GM18868 (cell line): ENCODE measurements around the gene ATP9B.
"Not testable (repeated sequence)": the region's sequence is repeated elsewhere in the genome, so short reads cannot be mapped to it uniquely, and the experiment has no call there.

ENCODE experiments used
- ATAC-seq: cut with Tn5 transposase; IDR thresholded peaks from one replicate; pipeline ENCODE4 v1.9.1; 2021; ENCODE audit warnings: mild to moderate bottlenecking, moderate library complexity; ENCODE audit not compliant: unreplicated experiment

ATP9B gene

DNA sequence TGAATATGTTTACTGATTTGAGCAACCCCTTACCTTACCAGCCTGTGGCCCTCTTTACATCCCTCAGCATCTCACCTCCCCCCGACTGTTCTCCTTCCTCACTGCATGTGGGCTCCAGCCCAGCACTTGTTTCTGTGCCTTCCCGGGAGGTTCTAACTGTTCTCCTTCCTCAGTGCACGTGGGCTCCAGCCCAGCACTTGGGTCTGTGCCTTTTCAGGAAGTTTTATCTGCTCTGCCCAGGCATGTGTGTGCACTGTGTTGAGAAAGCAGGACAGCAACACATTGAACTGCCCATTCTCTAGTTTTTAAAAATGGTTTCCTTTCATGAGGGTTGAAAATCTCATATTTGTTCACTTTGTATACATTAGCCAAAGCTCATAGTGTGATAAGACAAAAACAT is 158.4 kb downstream of the ATP9B start:
- ATAC-seq = no peak

DNA sequence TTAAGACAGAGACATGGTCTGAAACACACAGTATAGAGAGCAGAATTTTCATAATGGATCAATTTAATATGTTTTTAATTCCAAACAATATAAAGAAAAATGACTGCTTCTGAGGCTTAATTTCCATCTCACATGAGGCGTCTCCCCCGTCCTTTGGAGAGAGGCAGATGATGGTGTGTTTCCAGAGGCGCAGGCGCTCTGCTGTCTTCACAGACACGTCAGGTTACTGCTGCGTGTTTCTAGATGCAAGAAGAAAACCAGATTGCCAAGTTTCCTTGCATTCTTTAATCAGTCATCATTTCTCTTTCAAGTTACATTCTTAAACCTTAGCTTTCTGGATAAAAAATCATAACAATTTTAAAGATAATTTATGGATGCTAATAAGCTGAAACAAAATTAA is 160.2 kb downstream of the ATP9B start:
- ATAC-seq = no peak

DNA sequence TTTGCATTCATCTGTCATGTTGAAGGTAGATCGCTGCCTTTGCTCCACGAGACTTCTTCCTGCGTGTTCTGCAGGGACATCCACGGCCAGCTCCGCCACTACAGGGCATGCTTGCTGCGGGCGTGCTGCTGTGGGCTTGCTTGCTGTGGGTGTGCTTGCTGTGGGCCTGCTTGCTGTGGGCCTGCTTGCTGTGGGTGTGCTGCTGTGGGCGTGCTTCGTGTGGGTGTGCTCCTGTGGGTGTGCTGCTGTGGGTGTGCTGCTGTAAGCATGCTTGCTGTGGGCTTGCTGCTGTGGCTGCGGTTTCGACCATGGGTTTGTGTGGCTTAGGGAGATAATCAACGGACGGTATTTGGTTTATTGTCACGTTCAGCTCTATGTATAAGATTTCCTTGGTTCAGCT is 165.2 kb downstream of the ATP9B start:
- ATAC-seq = no peak

DNA sequence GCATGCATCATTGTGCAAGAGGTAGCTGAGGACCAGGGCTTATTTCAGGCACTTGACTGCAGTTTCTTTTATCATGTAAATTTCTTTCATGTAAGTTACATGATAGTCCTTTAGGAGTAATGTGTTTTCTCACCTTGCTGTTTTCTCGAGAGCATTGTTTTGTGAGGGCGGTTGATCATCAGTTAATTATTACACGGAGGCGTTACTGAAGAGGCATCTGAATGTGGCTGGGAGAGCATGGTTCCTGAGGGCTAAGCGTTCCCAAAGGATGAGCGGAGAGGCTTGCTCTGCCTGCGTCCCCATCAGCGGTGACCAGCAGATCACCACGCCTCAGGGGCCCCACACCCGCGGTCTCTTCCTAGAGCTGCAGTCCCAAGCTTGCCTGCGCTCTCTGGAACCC is 170.4 kb downstream of the ATP9B start:
- no peak for ATAC-seq

GRCh38 chr18:79241755-79242154 is 172.6 kb downstream of the ATP9B start:
- no peak for ATAC-seq

GRCh38 chr18:79242246-79242645 is 173.1 kb downstream of the ATP9B start:
- ATAC-seq = no peak

- no peak for ATAC-seq
Observed at GRCh38 chr18:79245517-79246001, 176.4 kb downstream of the ATP9B start.

GRCh38 chr18:79246309-79247108 is 177.3 kb downstream of the ATP9B start:
- peak; percentile 98 for ATAC-seq

DNA sequence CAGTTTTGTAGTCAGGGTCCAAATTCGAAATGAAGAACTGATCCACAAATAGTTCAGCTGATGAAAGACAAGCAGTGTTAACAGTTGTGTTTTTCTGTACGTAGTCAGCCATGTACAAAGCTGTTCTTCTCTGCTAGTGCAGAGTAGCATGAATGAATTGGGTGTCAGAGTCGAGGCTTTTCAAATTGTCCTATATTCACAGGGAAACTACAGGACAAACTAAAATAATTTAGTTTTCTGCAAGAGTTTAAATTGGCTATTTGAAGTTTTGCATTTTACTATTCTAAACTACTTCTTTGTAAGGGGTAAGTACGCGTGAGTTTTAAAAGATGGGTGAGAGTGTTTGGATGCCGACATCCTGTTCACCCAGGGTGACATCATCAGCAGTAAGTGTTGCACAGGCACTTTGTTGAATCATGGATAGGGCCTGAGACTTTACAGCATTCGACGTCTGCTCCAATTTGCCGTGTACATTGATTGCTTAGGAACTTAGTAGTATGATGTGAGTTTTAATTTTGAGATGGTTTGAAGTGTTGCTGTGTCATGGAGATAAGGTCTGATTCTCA is 179.4 kb downstream of the ATP9B start:
- ATAC-seq = no peak

GRCh38 chr18:79250301-79250981 is 181.2 kb downstream of the ATP9B start:
- ATAC-seq = no peak

DNA sequence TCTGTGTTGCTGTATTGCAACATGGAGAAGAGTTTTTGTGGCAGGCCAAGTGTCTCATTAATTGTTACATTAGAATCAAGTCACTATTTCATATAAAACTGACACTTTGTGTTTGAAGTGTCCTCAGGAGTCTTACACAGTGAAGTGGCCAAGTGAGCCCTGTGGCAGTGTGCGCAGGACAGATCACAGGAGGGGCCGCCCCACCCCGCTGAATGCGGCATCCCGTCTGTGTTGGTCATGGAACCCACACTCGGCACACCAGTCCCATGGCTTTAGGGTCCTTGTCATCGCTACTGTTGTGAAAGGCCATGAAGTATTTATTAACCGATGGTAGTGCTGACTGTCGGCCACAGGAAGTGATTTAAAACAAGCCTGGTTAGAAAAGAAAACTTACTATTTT is 181.8 kb downstream of the ATP9B start:
- no peak for ATAC-seq

DNA sequence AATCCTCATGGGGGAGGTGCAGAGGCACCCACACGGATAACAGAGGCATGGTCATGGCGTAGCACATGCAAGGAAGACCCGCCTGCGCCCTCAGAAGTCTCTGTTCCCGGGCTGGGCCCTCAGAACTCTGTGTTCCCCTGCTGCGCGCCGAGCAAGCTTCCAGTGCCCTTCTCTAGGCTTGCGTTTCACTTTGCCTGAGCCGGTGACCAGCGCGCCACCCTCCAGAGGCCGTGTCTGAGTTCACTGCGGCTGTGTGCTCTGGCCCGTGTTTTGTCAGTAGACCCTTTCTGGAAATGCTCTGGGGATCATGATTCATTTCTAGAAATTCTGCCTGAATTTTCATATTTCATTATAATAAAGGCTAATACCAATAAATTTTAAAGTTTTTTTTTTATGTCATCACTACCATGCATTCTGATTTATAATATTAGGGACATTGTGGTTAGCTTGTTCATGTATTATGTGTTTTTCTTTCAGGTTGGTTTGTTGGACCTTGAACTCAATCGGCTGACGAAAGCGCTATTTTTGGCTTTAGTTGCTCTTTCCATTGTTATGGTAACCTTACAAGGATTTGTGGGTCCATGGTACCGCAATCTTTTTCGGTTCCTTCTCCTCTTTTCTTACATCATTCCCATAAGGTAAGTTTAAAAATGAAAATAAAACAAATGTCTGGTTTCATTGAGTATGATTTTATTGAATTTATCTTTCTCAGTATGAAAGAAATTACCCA is 183.9 kb downstream of the ATP9B start:
- no peak for ATAC-seq

DNA sequence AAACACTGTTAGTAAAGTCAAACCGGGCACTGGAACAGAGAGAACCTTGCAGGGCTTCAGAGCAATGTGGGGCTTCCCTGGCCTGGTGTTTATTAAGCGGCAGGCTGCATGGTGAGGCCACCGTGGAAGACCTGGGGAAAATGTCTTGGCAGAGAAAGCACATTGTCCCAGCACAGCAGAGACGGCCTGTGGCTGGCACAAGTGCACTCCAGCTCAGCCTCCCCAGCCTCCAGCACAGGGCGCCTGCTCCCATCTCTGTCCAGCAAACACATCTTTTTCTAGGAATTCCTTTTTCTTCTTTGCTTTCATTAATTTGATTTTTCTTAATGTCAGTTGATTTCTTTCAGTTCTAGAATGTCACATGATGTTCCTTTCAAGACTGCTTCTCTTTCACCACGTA is 188.3 kb downstream of the ATP9B start:
- no peak for ATAC-seq

GRCh38 chr18:79258447-79258846 is 189.3 kb downstream of the ATP9B start:
- peak; percentile 87 for ATAC-seq

DNA sequence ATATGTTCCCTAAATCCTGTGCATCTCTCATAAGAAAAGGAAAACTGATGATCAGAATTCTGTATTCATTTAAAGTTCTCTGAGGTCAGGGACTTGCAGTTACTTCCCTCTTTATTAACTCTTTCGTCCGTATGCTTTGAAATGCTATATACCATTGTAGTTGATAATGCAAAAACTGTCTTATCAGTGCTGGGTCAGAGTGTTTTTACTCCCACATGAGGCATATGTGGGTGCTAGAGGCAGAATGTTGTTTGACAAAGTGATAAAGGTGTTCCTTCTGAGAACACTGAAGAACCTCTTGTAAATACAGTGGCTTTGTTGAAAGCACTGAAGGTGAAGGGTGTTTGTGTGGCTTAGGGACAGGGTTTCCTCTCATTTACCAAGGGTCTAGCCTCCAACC is 190.0 kb downstream of the ATP9B start:
- ATAC-seq = no peak

DNA sequence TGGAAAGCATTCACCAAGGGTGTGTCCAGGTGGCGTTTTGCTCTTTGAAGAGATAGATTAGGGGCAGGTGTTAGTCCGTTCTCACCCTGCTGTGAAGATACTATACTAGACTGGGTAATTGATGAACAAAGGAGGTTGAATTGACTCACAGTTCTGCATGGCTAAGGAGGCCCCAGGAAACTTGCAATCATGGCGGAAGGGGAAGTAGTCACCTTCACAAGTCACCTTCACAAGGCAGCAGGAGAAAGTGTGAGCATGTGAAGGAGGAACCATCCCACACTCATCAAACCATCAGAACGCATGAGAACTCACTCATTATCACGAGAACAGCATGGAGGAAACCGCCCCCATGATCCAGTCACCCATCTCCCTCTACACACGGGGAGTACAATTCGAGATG is 190.8 kb downstream of the ATP9B start:
- ATAC-seq = peak; percentile 60

DNA sequence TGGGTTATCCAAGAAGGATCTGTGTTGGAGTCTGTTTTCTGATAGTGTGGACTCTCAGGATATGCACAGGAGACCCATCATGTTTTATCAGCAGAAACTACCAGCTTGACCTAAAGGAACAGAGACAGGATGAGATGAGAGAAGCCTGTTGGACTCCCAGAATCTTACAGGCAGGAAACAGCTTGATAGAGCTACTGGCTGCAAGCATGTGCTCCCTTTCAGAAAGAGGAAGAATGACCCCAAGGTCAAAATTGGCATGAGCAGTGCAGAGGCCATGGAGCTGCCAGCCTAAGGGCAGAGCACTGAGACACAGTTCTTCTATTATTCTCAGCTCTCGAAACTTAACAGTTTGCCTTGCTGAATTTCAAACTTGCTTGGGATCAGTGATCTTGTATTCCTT is 191.3 kb downstream of the ATP9B start:
- ATAC-seq = no peak

DNA sequence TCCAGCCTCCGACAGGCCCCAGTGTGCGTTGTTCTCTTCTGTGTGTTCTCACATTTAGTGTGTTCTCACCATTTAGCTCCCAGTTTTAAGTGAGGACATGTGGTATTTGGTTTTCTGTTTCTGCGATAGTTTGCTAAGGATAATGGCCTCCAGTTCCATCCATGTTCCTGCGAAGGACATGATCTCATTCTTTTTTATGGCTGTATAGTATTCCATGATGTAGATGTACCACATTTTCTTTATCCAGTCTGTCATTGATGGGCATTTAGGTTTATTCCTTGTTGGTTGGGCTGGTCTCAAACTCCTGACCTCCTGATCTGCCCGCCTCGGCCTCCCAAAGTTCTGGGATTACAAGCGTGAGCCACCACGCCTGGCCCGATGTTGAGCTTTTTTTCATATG is 195.9 kb downstream of the ATP9B start:
- not testable (repeated sequence) for ATAC-seq

GRCh38 chr18:79271812-79272211 is 202.6 kb downstream of the ATP9B start:
- not testable (repeated sequence) for ATAC-seq

- ATAC-seq = no peak
Observed at GRCh38 chr18:79272916-79273315, 203.7 kb downstream of the ATP9B start.

- ATAC-seq = peak; percentile 3
Observed at GRCh38 chr18:79274823-79275222, 205.6 kb downstream of the ATP9B start.
